ENCODE results near the gene CHAC2.

GRCh38 chr2:53819634-53820033 is 52.0 kb downstream of the CHAC2 start:
- TF ChIP-seq SUZ12 (IDR thresholded peaks at IDR 0.05; ENCODE audit: extremely low read depth, insufficient read depth, insufficient read length) = no peak
- TF ChIP-seq YY1 (IDR thresholded peaks at IDR 0.05; ENCODE audit: insufficient read depth, insufficient read length) = no peak
- no peak for TF ChIP-seq ZNF274 (IDR thresholded peaks at IDR 0.05; ENCODE audit: low read depth, low read length)
